Activated T-cell treated with anti-CD3 and anti-CD28 coated beads for 4 hours (primary cell): ENCODE results near the gene ARL15.

Source experiments
- DNase-seq: peaks from one replicate; pipeline ENCODE4 v3.0.0-alpha.2; 2020

The ARL15 gene

DNA sequence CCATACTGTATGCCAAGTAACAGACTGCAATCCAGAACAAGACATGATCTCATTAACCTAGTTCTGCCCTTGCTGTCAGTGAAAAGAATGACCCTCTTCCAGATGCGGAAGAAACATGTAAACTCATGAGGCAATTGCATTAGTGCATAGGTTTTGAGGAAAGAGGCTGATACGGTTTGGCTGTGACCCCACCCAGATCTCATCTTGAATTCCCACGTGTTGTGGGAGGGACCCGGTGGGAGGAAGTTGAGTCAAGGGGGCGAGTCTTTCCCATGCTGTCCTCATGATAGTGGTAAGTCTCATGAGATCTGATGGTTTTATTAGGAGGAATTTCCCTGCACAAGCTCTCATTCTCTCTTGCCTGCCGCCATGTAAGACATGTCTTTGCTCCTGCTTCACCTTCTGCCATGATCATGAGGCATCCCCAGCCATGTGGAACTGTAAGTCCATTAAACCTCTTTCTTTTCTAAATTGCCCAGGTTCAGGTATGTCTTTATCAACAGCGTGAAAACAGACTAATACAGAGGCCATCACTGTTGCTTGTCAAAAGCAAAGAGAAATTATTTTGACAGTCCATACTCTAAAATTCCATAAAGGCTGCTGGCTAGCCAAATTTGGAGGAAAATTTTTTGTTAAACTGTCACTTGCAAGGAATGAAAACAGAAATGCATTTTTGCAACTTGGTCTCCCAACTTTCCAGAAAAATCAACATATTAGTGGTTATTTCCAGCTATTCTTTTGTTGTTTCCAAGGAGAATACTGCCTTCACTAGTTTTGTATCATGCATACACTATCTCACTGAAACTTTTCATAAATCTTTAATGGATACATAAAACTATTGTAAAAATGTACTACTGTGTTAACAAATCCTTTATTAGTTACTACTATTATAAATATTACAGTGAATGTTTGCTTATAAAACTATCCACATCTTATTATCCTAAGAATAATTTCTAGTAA, 3.2 kb upstream of the ARL15 start:
- no peak for DNase-seq

DNA sequence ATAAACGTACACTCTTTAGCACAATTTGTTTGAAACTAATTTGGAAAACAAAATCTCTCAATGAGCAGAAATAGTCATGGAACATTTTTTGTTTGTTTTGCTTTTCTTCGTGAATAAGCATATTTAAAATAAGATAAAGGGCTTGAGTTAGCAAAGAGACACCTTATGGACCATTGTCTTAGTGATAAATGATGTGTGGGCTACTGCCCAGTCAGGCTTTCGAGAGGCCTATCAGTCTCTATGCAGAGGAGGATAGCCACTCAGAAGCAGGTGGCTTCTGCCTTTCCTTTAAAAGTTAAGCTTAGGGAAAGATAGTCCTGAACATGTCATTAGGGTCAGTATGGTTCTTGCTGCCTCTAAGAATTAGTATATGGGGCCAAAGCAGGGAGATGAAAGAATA, 2.1 kb upstream of the ARL15 start:
- DNase-seq: no peak

DNA sequence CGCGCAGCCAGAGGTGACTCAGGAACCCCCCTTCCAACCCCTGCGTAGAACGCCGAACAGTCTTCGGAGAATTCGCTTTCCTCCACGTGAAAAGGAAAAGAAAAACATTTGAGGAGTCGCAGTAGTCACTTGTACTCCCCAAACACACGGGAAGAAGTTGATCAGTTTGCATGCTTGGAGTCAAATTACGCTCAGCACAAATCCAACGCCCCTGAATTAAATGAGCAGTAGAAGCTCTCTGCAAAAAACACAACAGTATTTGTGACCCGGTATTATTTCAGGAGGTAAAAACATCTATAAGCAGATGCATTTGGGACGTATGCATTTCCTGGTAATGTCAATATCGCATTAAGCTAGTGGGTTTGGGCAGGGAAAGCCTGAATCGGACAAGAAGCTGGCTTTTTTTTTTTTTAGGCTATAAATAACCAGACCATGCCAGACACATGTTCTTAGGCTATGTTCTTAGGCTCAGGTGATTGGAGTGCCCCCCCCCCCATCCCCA, 854 bp upstream of the ARL15 start:
- no peak for DNase-seq

DNA sequence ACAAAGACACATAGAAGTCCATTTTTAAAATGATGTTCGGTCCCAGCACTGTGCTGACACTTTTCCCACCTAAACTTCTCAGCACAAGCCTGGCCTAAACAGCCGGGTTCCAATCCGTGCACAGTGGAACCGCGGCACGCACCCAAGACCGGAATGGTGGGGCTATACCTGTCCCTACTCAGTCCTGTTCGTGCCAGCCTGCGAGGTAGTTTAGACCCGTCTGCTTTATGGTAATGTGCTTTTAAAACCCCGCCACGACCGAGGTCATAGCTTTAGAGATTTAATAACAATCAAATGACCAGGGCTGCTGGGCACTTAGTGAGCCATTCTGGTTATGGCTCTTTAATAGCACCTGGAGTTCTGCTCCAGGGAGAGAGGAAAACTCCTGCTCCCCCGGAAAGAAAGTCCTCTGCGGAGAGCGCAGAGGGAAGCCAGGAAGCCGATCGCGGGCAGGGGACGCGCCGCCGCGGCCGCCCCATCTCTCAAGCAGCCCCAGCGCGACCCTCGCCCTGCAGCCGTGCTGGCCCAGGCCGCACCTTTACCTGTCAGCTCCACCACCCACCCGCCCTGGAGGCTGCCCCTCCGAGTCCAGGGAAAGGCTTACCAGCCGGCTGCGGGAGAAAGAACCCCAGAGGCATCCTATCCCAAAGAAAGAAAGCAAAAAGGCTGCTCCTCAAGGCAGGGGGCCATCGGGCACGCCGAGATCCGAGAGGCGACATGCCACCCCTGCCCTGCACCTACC, 511 bp downstream of the ARL15 start:
- DNase-seq: peak; percentile 7

DNA sequence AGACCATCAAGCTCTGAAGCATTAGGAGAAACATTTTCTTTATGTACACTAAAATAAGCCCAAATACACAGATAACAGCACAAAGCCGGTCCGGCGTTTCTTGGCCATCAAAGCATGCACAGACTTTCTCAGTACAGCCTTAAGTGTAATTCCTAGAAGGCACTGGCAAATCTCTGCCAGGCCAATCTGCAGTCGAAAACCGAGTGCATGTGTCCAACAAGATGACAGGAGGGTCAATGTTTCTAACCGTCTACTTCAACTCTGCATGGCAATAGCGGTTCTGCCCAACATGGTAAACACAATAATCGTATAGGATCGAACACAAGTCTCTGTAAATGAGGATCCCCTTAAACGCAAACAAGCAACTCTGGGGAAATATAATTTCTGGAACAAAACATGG, 1.1 kb downstream of the ARL15 start:
- DNase-seq: no peak

DNA sequence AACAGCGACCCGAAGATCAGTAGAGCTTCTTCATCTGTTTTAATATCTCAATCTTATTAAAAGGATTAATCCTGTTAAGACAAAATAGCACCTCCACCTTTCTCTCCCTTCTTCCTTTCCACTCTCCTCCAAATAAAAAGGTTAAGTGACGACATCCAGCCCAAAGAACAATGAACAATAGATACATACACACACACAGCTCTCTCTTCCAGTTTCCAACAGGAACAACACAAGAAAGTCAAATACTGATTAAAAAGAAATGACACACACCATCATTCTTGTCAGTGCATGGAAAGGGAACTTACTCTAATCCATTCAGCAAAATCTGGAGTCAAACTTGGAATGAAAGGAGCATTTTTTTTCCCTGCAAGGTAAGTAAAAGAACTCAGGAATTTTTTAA, 2.8 kb downstream of the ARL15 start:
- DNase-seq: no peak

DNA sequence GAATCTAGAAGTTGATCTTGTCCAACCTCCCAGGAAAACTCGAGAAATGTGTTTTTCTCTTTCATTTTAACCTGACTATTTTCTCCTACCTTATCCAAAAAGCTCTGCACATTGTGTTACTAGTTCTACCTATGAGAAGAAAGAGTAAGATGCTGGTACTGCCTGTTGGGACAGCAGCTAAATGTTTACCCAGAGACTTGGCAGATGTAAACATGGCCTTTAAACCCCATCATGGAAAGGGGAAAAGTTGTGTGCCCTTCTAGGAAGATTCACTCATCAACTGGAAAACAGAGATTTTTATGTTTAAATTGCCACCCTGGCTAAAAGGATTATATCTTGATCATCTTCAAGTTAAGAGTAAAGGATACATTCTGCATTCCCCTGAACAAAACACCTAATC, 3.5 kb downstream of the ARL15 start:
- DNase-seq: no peak

DNA sequence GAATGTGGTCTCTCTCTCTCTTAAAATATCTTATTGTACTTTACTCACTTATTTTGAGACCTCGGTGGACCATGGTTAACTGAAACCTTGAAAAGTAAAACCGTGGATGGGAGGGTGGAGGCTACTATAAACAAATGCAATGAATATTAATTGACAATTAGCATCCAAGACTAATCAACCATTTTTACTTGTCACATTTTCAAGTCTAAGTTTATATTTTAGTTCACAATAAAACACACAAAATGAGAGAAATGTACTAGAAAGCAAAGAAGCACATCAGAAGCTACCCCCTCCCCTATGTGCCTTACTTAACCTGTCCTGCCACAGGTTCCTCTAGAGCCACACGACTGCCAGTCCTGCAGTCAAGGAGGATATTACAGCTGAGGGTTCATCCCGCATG, 4.6 kb downstream of the ARL15 start:
- no peak for DNase-seq

DNA sequence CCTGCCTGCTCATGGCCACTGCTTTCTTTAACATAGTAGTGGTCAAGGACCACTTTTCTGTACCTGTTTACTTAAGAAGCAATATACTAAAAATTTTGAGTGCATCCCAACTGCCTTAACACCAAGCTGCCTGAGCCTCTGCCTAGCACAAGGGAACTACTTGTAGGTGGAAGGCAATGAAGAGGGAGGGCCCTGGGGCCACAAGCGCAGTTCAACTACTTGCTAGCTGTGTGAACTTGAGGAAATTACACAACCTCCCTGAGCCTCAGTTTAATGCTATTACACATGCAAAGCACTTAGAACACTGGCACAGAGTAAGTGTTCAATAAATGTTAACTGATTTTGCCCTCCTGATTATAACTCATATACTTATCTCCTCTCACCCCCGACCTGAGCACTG, 6.3 kb downstream of the ARL15 start:
- DNase-seq: no peak

DNA sequence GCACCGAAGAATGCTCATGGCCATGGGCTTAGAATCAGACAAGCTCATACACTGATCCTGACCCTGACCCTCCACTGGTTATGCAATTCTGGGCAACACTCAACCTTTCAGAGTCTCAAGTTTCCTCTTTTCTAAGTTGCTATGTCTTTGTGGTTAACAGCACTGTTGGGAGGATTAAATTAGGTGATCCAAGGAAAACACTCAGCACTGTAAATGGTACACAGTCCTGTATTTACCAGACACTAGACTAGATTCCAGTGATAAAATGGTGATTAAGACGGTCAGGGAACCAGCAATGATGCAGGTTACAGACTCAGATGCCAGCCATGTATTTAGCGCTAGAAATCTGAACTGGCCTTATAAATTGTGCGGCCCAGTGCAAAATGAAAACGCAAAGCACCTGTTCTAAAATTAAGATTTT, 8.1 kb downstream of the ARL15 start:
- DNase-seq: no peak

DNA sequence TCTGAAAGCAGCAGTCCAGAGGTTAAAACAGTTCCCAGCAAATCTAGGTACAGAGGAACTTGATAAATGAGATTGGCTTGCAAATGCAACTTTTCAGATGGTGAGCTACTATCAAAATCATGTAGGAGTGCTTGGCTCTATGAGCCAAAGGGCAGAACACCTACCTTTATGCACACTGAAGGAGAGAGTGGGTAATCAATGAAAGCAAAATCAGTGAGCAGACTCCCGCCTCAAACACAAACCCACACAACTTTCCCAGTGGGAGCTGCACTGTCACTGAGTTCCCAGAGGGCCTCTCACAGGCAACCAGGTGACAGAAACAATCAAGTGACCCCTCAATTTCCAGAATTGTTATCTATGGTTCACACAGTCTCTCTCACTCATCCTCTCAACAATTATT, 8.5 kb downstream of the ARL15 start:
- no peak for DNase-seq

DNA sequence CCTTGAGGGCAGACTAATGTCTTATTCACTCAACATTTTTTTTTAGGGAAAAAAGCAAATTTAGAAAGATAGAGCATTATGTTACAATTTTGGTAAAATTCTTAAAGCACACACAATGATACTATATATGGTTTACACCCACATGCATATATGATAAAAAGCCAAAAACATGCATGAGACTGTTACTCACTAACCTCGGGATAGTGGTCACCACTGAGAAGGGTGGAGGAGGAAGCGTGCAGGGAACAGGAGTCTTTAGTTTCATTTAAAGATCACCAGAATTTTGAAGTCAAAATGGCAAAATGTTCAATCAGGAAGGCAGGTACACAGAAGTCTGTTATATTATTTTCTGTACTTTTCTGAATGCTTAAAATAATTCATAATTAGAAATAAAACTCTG, 9.2 kb downstream of the ARL15 start:
- DNase-seq: no peak

DNA sequence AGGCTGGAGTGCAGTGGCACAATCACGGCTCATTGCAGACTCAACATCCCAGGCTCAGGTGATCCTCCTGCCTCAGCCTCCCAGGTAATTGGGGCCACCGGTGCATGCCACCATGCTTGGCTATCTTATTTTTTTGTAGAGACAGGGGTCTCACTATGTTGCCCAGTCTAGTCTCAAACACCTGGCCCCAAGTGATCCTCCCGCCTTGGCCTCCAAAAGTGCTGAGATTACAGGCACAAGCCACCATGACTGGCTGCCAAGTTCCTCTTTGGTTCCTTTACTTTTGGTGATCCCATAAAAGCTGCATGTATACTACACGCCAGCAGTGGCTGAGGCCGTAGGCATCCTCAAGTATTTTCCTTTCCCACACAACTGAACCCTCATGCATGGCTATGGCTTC, 11.4 kb downstream of the ARL15 start:
- DNase-seq: no peak

DNA sequence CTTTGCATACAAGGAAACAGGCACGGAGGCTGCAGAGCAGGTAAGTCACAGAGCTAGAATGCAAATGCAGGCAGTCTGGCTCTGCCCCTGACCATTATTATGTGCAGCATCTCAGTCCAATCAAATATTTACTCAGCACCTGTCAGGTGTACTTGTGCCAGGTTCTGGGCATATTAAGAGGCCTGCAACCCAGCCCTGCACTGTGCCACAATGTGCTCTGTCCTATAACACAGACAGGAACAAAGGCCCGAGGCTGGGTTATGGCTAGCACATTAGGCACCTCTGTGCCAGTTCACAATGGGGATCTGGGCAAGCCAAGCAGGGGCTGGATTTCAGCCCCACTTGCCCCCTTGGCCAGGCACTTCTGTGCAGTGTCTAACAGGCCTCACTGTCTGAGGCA, 14.0 kb downstream of the ARL15 start:
- DNase-seq: no peak

DNA sequence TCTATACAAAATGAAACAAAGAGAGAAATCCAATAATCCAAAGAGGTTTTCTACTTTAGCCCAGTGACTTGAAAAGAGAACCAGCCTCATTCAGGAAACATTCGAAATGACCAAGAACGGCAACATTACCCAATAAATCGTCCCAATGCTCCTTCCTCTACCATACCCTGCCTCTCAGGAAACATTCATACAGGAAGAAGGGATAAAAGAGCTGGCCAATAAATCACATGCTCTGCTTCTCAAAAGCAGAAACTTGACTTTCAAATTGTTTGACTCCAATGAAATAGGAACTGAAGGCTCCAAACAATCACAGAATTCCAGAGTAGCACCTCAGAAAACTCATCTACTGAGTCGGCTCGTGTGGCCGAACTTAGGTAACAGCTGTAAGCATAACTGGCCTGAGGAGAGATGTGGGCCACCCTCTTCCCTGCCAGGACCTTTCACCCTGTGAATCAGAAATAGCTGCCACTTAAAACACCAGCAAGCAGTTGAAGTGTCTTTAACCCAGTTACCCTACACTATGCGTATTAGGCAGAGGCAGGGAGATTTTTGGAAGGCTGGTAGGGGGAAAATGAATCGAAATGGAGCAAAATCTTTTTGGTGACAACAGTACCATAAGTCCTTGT, 14.6 kb downstream of the ARL15 start:
- DNase-seq: no peak

DNA sequence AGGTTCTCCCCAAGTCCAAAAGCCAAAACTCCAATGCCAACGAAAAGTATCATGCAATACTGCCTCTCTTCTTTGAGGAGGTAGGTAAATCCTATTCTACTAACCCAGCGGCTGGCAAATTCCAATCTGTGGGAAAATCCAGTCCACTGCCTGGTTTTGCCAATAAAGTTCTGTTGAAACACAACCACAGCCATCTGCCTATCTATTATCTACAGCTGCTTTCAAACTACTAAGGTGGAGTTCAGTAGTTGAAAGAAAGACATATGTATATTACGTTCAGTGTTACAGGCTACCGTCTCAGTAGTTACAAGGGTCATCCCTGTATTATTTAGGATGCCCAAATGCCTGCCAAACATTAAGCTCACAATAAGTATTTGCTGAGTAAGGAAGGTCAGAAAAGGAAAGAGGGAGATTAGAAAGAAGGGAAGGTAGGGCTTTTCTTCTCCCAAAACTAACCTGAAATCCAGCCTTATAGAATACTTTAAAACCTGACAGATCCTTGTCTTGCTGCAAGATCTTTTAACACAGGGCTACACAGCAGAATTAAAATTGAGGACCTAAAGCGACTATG, 16.2 kb downstream of the ARL15 start:
- DNase-seq: no peak

DNA sequence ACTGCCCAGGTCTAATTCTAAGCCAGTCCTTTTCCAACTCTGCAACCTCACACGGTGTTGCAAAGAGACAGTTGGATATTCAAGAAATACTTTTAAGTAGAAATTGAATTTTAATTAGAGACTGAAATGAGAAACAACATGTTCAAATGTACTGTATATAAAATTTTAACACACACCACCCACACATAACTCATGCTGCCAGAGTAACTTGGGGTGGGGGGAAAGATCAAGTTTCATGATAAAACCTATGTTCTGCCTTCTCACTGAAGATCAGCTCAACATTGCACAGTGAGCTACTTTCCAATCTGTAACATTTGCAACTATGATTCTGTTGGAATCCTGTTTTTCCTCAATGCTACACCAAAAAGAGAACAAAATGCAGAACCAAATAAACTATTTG, 17.5 kb downstream of the ARL15 start:
- no peak for DNase-seq

DNA sequence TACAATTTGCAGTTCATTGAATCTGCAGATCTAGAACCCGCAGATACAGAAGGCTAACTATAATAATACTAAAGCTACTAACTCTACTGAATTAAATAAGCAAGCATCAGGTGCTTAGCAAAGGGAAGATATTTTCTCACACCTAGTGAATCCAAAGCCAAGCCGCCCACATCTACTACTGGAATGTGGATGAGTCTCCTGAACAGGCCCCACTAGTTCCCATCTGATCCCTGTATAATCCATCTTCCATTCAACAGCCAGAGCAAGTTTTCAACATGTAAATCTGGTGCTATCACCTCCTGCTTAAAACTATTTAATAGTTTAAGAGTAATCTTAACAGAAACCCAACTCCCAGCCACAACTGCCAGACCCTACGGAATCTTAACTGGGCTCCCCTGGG, 18.9 kb downstream of the ARL15 start:
- DNase-seq: no peak

DNA sequence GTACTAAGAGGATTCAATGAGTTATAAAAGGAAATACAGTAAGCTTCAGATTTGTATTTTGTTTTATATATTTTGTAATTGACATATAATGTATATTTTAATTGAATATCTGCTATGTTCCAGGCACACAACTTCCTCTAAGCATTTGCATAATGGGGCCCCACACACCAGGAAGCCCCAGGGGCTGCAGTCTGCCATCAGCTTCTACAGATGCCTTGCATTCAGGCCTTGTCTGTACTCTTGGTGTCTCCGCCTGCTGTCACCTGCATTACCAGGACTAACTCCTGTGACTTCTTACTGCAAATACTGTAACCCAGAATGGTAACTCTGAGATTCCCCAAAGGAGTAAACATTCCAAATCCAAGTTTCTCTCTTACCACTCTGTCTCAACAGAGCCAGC, 20.6 kb downstream of the ARL15 start:
- no peak for DNase-seq

DNA sequence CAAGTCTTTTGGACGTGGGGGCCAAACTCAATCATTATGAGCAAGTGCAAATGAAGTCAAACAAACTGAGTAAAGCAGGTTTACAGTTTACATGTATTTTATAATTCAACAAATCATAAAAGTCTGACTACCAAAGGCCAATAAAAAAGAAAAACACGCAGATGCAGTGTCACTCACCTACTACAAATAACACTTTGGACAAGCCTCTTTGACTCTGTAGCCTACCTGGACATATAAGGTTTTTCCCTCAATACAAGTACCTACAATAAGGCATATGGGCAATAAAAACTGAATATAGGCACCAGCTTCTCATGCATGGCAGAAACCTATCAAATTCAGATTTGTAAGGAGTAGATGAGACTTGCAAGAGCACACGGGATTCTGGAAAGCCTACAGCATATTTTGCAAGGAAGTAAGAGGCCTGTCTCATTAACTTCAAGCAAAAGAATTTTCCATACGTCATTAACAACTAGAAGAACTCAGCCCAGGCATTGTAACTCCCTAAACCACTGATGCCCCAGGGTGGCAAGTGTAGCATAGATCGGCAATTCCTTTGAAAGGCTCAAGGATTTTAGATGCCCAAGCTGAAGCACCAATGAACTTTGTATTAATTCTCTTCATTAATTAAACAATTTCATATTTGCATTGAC, 21.7 kb downstream of the ARL15 start:
- no peak for DNase-seq

DNA sequence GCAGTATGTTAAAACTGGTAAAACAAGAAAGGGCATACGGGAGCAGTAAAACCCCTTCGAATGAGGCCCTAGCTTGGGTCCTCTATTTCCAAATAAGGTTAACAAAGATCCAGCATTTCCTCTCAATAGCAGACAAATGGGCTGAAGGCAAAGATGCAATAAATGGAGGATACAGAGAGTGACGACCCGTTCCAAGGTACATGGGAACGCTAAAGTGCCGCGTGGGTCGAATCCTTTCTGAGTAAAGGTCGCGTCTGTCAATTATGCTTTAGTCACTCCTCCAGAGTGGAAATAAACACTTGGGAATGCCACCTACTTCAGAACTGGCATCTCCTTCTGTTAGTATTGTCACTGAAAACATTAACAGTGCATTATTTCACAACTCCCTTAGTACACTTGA, 24.7 kb downstream of the ARL15 start:
- DNase-seq: no peak

DNA sequence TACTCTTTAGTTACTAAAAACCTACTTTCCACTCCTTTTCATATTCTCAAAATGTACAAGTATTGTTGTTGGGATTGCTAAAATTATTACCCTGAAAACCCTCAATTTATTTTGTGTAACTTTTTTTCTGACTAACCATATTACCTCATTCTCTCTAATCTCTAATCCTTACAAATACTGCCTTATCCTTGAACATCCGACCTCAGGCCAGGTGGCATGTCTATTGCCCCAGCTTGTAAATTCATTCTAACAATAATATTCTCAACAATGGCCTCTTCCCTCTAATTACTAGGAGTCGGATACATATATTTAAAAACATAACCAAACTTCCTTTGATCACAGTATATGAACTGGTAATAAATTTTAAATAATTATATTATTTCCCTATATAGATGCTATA, 25.8 kb downstream of the ARL15 start:
- no peak for DNase-seq

DNA sequence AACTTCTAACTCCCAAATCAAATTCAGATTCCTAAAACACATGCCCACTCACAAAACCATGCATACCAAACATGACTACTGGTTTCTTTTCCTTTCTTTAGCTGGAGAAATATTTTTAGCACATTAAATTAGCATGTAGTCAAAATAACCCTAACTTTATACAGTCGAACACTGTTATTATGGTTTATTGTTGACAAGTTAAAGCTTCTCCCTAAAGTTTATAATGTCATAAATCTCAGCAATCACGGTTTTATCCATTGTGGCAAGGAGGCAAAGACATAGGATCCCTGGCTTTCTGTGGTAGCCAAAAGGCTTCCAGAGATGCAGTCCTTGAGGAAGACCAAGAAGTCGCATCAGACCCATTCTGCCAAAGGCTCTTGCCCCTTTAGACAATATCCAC, 27.5 kb downstream of the ARL15 start:
- no peak for DNase-seq
